HG03280 (cell line): ENCODE results near the gene DOCK2.

Experiments used
- ATAC-seq: cut with Tn5 transposase; IDR thresholded peaks from one replicate; pipeline ENCODE4 v1.9.1; 2021; ENCODE audit warnings: mild to moderate bottlenecking, moderate library complexity; ENCODE audit not compliant: unreplicated experiment

The DOCK2 gene

GRCh38 chr5:169682026-169682425, 45.0 kb downstream of the DOCK2 start:
- no peak for ATAC-seq

GRCh38 chr5:169686137-169686536, 49.1 kb downstream of the DOCK2 start:
- ATAC-seq: no peak

DNA sequence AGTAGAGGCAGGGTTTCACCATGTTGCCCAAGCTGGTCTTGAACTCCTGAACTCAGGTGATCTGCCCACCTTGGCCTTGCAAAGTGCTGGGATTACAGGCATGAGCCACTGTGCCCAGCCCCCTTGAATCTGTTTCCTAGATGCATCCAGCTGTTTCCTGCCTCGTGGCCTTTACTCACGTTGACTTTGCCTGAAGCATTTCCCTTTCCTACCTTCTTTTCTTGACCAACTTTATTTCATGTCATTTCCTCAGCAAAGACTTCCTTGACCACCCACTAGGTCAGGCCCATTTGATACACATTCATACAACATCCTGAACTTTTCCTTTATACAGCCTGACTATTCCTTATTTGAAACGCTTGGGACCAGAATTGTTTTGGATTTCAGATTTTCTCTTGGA, 51.0 kb downstream of the DOCK2 start:
- ATAC-seq: no peak

GRCh38 chr5:169691471-169691870, 54.4 kb downstream of the DOCK2 start:
- no peak for ATAC-seq

- ATAC-seq: no peak
Measured at GRCh38 chr5:169694091-169694625, 57.1 kb downstream of the DOCK2 start.

DNA sequence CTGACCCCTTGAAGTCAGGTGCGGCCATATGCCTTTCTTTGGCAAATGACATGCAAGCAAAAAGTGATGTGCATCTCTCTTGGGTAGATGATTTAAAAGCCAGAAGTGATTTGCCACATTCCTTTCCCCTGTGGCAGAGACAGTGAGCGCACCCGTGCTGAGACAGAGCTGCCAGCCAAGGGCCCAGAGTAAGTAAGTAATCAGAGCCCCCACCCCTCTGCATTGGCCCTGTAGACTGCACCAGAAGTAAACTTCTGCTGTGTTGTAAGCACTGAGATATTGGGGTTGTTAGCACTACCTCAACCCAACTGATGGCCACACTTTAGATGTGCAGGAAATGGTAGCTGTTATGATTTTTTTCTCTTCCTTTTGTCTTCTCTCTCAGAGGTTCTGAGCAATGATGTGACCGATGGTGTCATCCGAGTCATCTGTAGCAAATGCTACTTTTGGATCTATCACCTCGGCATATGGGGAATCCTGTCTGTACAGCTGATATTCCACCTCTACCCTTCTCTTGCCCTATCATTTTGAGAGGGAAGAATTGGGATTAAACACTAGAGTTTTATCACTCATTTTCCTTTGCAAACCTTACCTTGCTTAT, 58.0 kb downstream of the DOCK2 start:
- ATAC-seq: no peak

DNA sequence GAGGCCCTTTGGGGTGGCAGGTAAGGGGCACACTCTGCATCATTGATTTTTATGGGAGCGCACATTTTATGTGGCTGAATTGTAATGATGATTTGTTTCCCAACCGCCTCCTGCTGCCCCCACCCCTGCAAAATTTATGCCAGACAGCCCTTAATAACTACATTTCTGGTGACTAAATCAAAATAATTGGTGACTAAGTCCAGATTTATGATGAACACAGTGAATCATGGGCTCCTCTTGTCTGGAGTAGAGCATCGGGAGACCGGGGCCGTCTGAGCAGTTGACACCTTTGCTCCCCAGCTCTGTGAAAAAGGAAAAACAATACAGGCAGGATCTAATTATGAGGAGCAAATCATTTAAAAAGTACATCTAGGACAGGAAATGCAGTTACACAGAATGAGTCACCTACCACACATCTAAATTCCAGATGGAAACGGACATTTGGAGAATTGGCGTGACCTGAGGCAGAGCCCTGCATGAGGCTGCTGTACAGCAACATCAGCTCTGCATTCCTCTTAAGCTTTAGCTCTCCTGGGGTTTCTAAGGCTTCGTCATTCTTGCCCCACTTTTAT, 58.9 kb downstream of the DOCK2 start:
- no peak for ATAC-seq

GRCh38 chr5:169696621-169697510, 59.8 kb downstream of the DOCK2 start:
- ATAC-seq: no peak

GRCh38 chr5:169697511-169697890, 60.4 kb downstream of the DOCK2 start:
- no peak for ATAC-seq

- ATAC-seq: no peak
Measured at GRCh38 chr5:169697976-169698375, 60.9 kb downstream of the DOCK2 start.

DNA sequence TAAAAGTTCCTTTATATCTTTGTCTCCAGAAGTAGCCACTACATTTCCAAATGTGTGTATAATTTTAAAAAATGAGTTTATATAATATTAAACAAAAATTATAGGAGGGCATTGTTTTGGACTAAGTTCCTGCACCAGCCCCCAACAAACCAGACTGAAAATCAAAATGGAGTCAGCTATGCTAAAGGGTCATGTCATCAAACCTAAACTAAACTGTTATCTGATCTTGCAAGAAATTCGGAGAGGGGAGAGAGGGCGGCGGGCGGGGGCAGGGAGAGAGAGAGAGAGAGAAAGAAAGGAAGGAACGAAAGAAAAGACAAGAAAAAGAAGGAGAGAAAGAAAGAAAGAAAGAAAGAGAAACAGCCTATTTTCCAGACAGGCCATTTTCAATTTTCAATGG, 63.5 kb downstream of the DOCK2 start:
- no peak for ATAC-seq

DNA sequence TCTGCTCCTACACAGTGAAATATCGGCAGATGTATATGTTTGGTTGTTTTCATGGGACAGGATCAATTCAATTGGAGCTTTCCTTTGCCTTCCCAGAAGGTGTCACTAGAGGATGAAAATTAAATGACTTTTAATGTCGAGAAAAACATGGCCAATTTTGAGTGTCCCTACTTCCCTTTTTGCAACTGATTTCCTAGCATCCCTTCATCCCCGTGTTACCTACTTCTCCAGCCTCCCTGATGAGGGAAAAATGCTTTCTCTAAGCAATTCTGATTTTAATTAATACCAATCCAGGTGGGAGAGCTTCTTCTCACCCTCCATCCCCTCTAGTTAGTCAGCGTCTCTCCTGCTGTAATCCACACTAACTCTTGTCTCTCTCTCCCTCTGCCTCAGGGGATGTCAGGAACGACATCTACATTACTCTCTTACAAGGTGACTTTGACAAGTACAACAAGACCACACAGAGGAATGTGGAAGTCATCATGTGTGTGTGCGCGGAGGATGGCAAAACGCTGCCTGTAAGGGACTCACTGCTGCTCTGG, 64.9 kb downstream of the DOCK2 start:
- ATAC-seq: no peak

- ATAC-seq: peak; percentile 71
Measured at GRCh38 chr5:169702693-169703481, 65.8 kb downstream of the DOCK2 start.

DNA sequence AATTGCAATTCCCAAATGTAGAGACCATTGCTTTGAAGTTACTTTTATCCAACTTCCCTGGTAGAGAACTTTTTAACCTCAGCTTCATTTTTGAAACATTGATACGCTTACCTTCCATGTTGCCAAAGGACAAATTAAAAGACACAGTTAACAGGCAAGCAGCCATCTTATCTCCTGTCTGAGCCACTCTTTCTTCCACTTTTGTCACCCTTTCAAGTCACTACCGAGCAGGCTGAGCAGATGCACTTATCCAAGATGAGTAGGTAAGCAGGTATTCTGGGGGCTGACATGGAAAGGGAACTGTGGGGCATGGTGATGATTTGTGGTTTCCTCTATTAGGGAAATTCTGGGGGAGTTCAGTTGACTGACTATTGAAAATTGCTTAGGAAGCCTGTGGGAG, 66.7 kb downstream of the DOCK2 start:
- ATAC-seq: no peak

GRCh38 chr5:169705322-169705721, 68.2 kb downstream of the DOCK2 start:
- no peak for ATAC-seq

GRCh38 chr5:169706071-169706470, 69.0 kb downstream of the DOCK2 start:
- no peak for ATAC-seq

- no peak for ATAC-seq
Measured at GRCh38 chr5:169706758-169707450, 69.8 kb downstream of the DOCK2 start.

- no peak for ATAC-seq
Measured at GRCh38 chr5:169707686-169708085, 70.6 kb downstream of the DOCK2 start.

DNA sequence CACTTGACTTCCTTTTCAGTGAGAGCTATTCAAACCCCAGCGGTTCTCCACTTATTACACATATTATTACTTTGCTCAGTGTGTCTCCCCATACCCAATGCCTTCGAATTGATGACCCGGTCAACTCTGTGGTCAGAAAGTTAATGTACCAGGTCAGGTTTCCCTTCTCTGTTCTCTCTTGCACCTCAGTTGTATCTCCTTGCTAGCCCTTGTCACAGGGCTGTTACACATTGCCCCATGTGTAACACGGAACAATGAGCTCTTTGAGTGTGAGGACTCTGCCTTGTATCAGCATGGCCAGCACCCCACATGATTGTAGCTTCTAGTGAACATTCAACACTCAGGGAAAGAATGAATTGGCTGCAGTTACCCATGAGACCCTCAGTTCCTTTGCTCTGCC, 73.6 kb downstream of the DOCK2 start:
- ATAC-seq: no peak

DNA sequence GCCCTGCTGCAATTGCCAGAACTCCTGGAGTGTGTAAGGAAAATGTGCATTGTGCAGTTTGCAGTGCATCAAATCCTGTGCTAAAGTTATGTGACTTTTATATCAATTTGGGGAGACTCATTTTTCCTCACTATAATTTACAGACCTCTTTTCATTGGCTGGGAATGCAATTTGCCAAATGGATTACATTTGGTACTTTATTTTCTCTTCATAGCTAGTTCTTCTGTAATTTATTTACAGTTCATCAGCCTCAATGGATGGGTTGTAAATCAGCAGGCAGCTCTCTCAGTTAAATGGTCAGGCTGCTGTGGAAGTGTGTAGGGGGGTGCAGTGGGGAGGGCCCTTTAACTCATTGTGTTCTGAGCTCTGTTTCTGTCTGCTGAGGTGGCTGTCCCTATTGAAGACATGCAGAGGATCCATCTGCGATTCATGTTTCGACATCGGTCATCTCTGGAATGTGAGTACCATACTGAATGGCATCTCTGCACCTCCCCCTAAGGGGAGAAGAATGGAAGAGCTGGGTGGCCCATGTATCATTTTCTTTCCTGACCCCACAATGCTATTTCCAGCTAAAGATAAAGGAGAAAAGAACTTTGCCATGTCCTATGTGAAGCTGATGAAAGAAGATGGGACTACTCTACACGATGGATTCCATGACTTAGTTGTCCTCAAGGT, 74.6 kb downstream of the DOCK2 start:
- no peak for ATAC-seq
